ENCODE results near the gene JARID2. TPM values are rescaled to one million over a fixed set of nuclear protein-coding genes. Genes with fewer than 3 reads are reported as not detected.
A peak's percentile ranks its signal among the peaks of the same experiment; 100 is the strongest.

Gene JARID2
- total and polyA plus RNA-seq, 9 of the 15 experiments (the other 6 are each of a cell fraction or from before 2014, with no cell fraction given), result 5.0 to 29.0 (median 15.6) TPM

DNA sequence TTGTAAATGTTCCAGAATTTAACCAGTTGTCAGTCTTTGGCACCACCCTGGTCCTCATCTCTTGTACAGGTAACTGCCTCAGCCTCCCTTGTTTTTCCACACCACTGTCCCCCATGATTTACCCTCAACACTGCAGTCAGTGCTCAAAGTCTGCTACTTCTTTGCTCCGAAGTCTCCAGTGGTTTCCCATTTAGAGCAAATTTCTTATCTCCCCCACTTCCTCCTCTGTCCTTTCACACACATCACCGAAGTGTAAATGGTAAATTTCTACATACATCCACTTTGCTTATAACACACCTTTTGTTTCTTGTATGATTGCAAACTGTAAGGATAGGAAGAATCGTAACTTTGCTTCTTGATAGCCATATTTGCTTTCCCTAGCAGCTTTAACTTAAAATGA is 115.3 kb downstream of the JARID2 start (continued):
- TF ChIP-seq, protein P1, sequence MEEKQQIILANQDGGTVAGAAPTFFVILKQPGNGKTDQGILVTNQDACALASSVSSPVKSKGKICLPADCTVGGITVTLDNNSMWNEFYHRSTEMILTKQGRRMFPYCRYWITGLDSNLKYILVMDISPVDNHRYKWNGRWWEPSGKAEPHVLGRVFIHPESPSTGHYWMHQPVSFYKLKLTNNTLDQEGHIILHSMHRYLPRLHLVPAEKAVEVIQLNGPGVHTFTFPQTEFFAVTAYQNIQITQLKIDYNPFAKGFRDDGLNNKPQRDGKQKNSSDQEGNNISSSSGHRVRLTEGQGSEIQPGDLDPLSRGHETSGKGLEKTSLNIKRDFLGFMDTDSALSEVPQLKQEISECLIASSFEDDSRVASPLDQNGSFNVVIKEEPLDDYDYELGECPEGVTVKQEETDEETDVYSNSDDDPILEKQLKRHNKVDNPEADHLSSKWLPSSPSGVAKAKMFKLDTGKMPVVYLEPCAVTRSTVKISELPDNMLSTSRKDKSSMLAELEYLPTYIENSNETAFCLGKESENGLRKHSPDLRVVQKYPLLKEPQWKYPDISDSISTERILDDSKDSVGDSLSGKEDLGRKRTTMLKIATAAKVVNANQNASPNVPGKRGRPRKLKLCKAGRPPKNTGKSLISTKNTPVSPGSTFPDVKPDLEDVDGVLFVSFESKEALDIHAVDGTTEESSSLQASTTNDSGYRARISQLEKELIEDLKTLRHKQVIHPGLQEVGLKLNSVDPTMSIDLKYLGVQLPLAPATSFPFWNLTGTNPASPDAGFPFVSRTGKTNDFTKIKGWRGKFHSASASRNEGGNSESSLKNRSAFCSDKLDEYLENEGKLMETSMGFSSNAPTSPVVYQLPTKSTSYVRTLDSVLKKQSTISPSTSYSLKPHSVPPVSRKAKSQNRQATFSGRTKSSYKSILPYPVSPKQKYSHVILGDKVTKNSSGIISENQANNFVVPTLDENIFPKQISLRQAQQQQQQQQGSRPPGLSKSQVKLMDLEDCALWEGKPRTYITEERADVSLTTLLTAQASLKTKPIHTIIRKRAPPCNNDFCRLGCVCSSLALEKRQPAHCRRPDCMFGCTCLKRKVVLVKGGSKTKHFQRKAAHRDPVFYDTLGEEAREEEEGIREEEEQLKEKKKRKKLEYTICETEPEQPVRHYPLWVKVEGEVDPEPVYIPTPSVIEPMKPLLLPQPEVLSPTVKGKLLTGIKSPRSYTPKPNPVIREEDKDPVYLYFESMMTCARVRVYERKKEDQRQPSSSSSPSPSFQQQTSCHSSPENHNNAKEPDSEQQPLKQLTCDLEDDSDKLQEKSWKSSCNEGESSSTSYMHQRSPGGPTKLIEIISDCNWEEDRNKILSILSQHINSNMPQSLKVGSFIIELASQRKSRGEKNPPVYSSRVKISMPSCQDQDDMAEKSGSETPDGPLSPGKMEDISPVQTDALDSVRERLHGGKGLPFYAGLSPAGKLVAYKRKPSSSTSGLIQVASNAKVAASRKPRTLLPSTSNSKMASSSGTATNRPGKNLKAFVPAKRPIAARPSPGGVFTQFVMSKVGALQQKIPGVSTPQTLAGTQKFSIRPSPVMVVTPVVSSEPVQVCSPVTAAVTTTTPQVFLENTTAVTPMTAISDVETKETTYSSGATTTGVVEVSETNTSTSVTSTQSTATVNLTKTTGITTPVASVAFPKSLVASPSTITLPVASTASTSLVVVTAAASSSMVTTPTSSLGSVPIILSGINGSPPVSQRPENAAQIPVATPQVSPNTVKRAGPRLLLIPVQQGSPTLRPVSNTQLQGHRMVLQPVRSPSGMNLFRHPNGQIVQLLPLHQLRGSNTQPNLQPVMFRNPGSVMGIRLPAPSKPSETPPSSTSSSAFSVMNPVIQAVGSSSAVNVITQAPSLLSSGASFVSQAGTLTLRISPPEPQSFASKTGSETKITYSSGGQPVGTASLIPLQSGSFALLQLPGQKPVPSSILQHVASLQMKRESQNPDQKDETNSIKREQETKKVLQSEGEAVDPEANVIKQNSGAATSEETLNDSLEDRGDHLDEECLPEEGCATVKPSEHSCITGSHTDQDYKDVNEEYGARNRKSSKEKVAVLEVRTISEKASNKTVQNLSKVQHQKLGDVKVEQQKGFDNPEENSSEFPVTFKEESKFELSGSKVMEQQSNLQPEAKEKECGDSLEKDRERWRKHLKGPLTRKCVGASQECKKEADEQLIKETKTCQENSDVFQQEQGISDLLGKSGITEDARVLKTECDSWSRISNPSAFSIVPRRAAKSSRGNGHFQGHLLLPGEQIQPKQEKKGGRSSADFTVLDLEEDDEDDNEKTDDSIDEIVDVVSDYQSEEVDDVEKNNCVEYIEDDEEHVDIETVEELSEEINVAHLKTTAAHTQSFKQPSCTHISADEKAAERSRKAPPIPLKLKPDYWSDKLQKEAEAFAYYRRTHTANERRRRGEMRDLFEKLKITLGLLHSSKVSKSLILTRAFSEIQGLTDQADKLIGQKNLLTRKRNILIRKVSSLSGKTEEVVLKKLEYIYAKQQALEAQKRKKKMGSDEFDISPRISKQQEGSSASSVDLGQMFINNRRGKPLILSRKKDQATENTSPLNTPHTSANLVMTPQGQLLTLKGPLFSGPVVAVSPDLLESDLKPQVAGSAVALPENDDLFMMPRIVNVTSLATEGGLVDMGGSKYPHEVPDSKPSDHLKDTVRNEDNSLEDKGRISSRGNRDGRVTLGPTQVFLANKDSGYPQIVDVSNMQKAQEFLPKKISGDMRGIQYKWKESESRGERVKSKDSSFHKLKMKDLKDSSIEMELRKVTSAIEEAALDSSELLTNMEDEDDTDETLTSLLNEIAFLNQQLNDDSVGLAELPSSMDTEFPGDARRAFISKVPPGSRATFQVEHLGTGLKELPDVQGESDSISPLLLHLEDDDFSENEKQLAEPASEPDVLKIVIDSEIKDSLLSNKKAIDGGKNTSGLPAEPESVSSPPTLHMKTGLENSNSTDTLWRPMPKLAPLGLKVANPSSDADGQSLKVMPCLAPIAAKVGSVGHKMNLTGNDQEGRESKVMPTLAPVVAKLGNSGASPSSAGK (IDR thresholded peaks at IDR 0.05), result 0 out of 2 replicates have a peak, but pooled peaks have one; percentile 48
- TF ChIP-seq MEF2A (IDR thresholded peaks at IDR 0.05; ENCODE audit: control insufficient read depth, low read depth, low read length) (no peak), HNRNPLL (IDR thresholded peaks at IDR 0.05; ENCODE audit: low read depth, low read length, poor library complexity, severe bottlenecking) (no peak), SMAD4 (CRISPR knock-in tag; conservative IDR thresholded peaks at IDR 0.05) (0 out of 2 replicates have a peak, but pooled peaks have one; percentile 15), BACH1 (tag; IDR thresholded peaks at IDR 0.05) (no peak), PYGO2 (tag; IDR thresholded peaks at IDR 0.05) (no peak), BCOR (IDR thresholded peaks at IDR 0.05) (no peak), SRSF1 (IDR thresholded peaks at IDR 0.05; ENCODE audit: low read depth, low read length) (no peak), HLTF (IDR thresholded peaks at IDR 0.05) (no peak)
- TF ChIP-seq, protein P2, sequence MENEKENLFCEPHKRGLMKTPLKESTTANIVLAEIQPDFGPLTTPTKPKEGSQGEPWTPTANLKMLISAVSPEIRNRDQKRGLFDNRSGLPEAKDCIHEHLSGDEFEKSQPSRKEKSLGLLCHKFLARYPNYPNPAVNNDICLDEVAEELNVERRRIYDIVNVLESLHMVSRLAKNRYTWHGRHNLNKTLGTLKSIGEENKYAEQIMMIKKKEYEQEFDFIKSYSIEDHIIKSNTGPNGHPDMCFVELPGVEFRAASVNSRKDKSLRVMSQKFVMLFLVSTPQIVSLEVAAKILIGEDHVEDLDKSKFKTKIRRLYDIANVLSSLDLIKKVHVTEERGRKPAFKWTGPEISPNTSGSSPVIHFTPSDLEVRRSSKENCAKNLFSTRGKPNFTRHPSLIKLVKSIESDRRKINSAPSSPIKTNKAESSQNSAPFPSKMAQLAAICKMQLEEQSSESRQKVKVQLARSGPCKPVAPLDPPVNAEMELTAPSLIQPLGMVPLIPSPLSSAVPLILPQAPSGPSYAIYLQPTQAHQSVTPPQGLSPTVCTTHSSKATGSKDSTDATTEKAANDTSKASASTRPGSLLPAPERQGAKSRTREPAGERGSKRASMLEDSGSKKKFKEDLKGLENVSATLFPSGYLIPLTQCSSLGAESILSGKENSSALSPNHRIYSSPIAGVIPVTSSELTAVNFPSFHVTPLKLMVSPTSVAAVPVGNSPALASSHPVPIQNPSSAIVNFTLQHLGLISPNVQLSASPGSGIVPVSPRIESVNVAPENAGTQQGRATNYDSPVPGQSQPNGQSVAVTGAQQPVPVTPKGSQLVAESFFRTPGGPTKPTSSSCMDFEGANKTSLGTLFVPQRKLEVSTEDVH (IDR thresholded peaks at IDR 0.05; ENCODE audit: low read depth, partially characterized antibody), result no peak

Data from K562 (cell line).